ENCODE results near the gene GPR84. TPM values are rescaled to one million over a fixed set of nuclear protein-coding genes. Genes with fewer than 3 reads are reported as not detected.
A peak's percentile ranks its signal among the peaks of the same experiment; 100 is the strongest.

GPR84 gene
- total RNA-seq, 1 donor from 2014 or later, result not detected

DNA sequence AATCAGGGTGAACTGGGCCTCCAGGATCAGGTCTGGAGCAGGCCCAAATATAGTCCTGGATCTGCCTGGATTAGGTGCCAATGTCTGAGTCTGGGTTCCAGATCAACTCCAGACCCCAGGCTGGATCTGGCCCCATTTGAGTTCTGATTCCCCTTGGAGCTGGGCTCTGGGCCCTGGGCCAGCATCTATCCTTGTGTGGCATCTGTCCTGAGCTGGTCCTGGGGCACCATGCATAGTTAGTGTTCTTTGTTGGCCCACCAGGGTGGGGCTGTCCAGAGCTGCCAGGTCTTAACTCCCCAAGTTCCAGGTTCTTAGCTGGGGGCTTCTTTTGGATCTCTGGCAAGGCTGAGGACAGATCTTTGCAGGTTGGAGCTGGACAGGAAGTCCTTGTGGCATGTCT is 31.3 kb upstream of the GPR84 start:
- no peak overlapping the region for H3K4me3 Mint-ChIP-seq (ENCODE audit: unreplicated experiment)
- Histone ChIP-seq H3K9me3 (ENCODE audit: insufficient read depth, low read depth, low read length) (no peaks in the 10 kb centered on the region), H3K9ac (ENCODE audit: low read length) (no peak overlapping the region), H4K20me1 (ENCODE audit: insufficient read depth, low read length) (peaks cover 58% of the 10 kb centered on the region), H3K27me3 (ENCODE audit: insufficient read depth, low read length) (no peaks in the 10 kb centered on the region), H3K36me3 (ENCODE audit: insufficient read depth, low read length) (peaks cover 55% of the 10 kb centered on the region), H3K27ac (ENCODE audit: low read depth, low read length) (no peak overlapping the region), H3K4me3 (ENCODE audit: insufficient read depth, low read depth, low read length) (no peak overlapping the region), H2AFZ (ENCODE audit: low read depth, low read length) (no peak overlapping the region), H3K4me1 (ENCODE audit: insufficient read depth, low read length) (no peaks in the 10 kb centered on the region), H3K4me2 (ENCODE audit: low read length) (no peak overlapping the region), H3K79me2 (ENCODE audit: insufficient read depth, low read length) (peaks cover 2% of the 10 kb centered on the region)
- DNase-seq (ENCODE audit: low read depth), result no peak
- no peaks in the 10 kb centered on the region for H3K27me3 Mint-ChIP-seq (ENCODE audit: low read depth, unreplicated experiment)
- H3K36me3 Mint-ChIP-seq (ENCODE audit: low read depth, unreplicated experiment), result peaks cover 38% of the 10 kb centered on the region
- no peak for TF ChIP-seq EZH2 (IDR thresholded peaks at IDR 0.05; ENCODE audit: insufficient read depth, low read length)
- TF ChIP-seq, protein P1, sequence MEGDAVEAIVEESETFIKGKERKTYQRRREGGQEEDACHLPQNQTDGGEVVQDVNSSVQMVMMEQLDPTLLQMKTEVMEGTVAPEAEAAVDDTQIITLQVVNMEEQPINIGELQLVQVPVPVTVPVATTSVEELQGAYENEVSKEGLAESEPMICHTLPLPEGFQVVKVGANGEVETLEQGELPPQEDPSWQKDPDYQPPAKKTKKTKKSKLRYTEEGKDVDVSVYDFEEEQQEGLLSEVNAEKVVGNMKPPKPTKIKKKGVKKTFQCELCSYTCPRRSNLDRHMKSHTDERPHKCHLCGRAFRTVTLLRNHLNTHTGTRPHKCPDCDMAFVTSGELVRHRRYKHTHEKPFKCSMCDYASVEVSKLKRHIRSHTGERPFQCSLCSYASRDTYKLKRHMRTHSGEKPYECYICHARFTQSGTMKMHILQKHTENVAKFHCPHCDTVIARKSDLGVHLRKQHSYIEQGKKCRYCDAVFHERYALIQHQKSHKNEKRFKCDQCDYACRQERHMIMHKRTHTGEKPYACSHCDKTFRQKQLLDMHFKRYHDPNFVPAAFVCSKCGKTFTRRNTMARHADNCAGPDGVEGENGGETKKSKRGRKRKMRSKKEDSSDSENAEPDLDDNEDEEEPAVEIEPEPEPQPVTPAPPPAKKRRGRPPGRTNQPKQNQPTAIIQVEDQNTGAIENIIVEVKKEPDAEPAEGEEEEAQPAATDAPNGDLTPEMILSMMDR (IDR thresholded peaks at IDR 0.05; ENCODE audit: insufficient read depth, low read depth, low read length), result no peak
- H3K27ac Mint-ChIP-seq (ENCODE audit: unreplicated experiment), result no peak overlapping the region
- H3K4me1 Mint-ChIP-seq (ENCODE audit: low read depth, unreplicated experiment), result peaks cover 15% of the 10 kb centered on the region
- FAIRE-seq, result no peak
- H3K9me3 Mint-ChIP-seq (ENCODE audit: unreplicated experiment), result no peaks in the 10 kb centered on the region

DNA sequence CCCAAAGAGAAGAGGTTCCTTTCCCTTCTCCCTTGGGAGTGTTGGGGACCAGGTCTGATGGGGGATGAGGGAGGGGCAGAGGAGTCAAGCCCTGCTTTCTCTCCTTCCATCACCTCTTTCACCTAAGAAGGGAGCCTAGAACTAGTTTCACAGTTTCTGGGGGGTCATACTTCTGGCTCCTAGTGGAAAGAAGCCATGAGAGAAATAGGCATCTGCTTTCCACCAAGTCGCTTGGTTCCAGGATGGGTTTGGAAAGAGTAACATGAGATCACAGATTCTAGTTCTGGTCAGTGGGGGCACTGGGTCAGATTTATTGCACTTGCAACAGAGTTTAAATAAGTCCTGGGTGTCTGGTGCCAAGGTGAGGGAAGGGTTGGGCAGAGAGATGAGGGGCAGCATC is 30.7 kb upstream of the GPR84 start:
- no peak overlapping the region for H3K4me2 ChIP-seq (ENCODE audit: low read length)
- no peak for DNase-seq (ENCODE audit: low read depth)
- H3K9ac ChIP-seq (ENCODE audit: low read length), result no peak overlapping the region
- no peak for FAIRE-seq
- Mint-ChIP-seq H3K9me3 (ENCODE audit: unreplicated experiment) (no peaks in the 10 kb centered on the region), H3K27ac (ENCODE audit: unreplicated experiment) (no peak overlapping the region), H3K27me3 (ENCODE audit: low read depth, unreplicated experiment) (no peaks in the 10 kb centered on the region), H3K36me3 (ENCODE audit: low read depth, unreplicated experiment) (peaks cover 35% of the 10 kb centered on the region), H3K4me3 (ENCODE audit: unreplicated experiment) (no peak overlapping the region), H3K4me1 (ENCODE audit: low read depth, unreplicated experiment) (peaks cover 15% of the 10 kb centered on the region)
- H3K36me3 ChIP-seq (ENCODE audit: insufficient read depth, low read length), result peaks cover 49% of the 10 kb centered on the region
- H4K20me1 ChIP-seq (ENCODE audit: insufficient read depth, low read length), result peaks cover 54% of the 10 kb centered on the region
- H3K27ac ChIP-seq (ENCODE audit: low read depth, low read length), result no peak overlapping the region
- H3K4me1 ChIP-seq (ENCODE audit: insufficient read depth, low read length), result no peaks in the 10 kb centered on the region
- peaks cover 2% of the 10 kb centered on the region for H3K79me2 ChIP-seq (ENCODE audit: insufficient read depth, low read length)
- no peaks in the 10 kb centered on the region for H3K9me3 ChIP-seq (ENCODE audit: insufficient read depth, low read depth, low read length)
- H3K27me3 ChIP-seq (ENCODE audit: insufficient read depth, low read length), result no peaks in the 10 kb centered on the region
- no peak overlapping the region for H3K4me3 ChIP-seq (ENCODE audit: insufficient read depth, low read depth, low read length)
- no peak overlapping the region for H2AFZ ChIP-seq (ENCODE audit: low read depth, low read length)
- TF ChIP-seq, protein P1 (IDR thresholded peaks at IDR 0.05; ENCODE audit: insufficient read depth, low read depth, low read length), result no peak
- no peak for TF ChIP-seq EZH2 (IDR thresholded peaks at IDR 0.05; ENCODE audit: insufficient read depth, low read length)

DNA sequence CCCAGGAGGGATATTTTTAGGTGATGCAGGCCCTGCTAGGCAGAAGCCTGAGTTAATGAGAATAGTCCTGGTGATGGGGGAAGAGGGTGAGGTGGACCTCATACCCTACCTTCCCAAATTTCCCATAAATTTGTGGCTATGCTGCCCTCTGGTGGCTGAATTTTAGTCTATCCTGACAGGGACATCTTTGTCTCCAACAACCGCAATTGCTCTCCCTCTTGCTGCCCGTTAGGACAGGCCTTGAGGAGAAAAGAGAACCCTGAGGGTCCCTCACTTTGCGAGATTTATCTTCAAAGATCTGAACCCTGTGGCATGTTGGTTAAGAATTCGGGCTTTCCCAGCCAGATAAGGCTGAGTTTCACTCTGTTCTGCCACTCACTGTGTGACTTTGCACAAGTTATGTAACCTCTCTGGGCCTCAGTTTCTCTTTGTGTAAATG is 30.0 kb upstream of the GPR84 start:
- Histone ChIP-seq H3K9me3 (ENCODE audit: insufficient read depth, low read depth, low read length) (no peaks in the 10 kb centered on the region), H3K4me2 (ENCODE audit: low read length) (no peak overlapping the region), H3K27me3 (ENCODE audit: insufficient read depth, low read length) (no peaks in the 10 kb centered on the region), H3K4me3 (ENCODE audit: insufficient read depth, low read depth, low read length) (no peak overlapping the region), H3K27ac (ENCODE audit: low read depth, low read length) (no peak overlapping the region), H4K20me1 (ENCODE audit: insufficient read depth, low read length) (peaks cover 48% of the 10 kb centered on the region), H3K4me1 (ENCODE audit: insufficient read depth, low read length) (no peaks in the 10 kb centered on the region), H3K79me2 (ENCODE audit: insufficient read depth, low read length) (peaks cover 2% of the 10 kb centered on the region), H3K36me3 (ENCODE audit: insufficient read depth, low read length) (peaks cover 43% of the 10 kb centered on the region), H2AFZ (ENCODE audit: low read depth, low read length) (no peak overlapping the region), H3K9ac (ENCODE audit: low read length) (no peak overlapping the region)
- no peak for TF ChIP-seq EZH2 (IDR thresholded peaks at IDR 0.05; ENCODE audit: insufficient read depth, low read length)
- TF ChIP-seq, protein P1 (IDR thresholded peaks at IDR 0.05; ENCODE audit: insufficient read depth, low read depth, low read length), result peak; percentile 61
- Mint-ChIP-seq H3K4me3 (ENCODE audit: unreplicated experiment) (no peak overlapping the region), H3K27ac (ENCODE audit: unreplicated experiment) (peak overlapping the region; percentile 47), H3K36me3 (ENCODE audit: low read depth, unreplicated experiment) (peaks cover 34% of the 10 kb centered on the region), H3K27me3 (ENCODE audit: low read depth, unreplicated experiment) (no peaks in the 10 kb centered on the region), H3K4me1 (ENCODE audit: low read depth, unreplicated experiment) (peaks cover 19% of the 10 kb centered on the region), H3K9me3 (ENCODE audit: unreplicated experiment) (no peaks in the 10 kb centered on the region)
- peak; percentile 14 for DNase-seq (ENCODE audit: low read depth)
- FAIRE-seq, result no peak
